ENCODE results near the gene PEX16.
"Not testable (repeated sequence)": the region's sequence is repeated elsewhere in the genome, so short reads cannot be mapped to it uniquely, and the experiment has no call there.

The PEX16 gene

GRCh38 chr11:45900916-45901617, 16.6 kb downstream of the PEX16 start:
- peak in 9 of 10 donors; percentile 50 to 94 (median 68) for DNase-seq
- intact Hi-C loops (cut with DNase I) = no loop called here

GRCh38 chr11:45900175-45900800, 17.4 kb downstream of the PEX16 start:
- intact Hi-C loops (cut with DNase I) = not testable (repeated sequence)
- peak in 1 of 10 donors; percentile 82 for DNase-seq

GRCh38 chr11:45899448-45900174, 18.1 kb downstream of the PEX16 start:
- intact Hi-C loops (cut with DNase I) = loop anchor here (2.0 to 10.0 kb wide), 2 partner anchors 15 to 55 kb away; partner anchors contain the start of genes CRY2 and MAPK8IP1

GRCh38 chr11:45899086-45899447, 18.6 kb downstream of the PEX16 start:
- DNase-seq = peak in 1 of 10 donors; percentile 64
- intact Hi-C loops (cut with DNase I) = loop anchor here (2.0 to 10.0 kb wide), 2 partner anchors 14 to 54 kb away; partner anchors contain the start of genes CRY2 and MAPK8IP1

More at GRCh38 chr11:45899448-45900174, 18.1 kb downstream of the PEX16 start:
- peak; percentile 86 to 99 (median 91) for DNase-seq

- peak in 3 of 10 donors; percentile 29 to 75 (median 67) for DNase-seq
- intact Hi-C loops (cut with DNase I) = loop anchor here (10.0 kb wide), 1 partner anchor 53 kb away; the partner anchor contains the start of gene CRY2
Measured at GRCh38 chr11:45897556-45897955, 20.1 kb downstream of the PEX16 start.

GRCh38 chr11:45896422-45896984, 21.2 kb downstream of the PEX16 start:
- DNase-seq = peak in 3 of 10 donors; percentile 82 to 92 (median 86)
- intact Hi-C loops (cut with DNase I) = loop anchor here (10.0 kb wide), 1 partner anchor 52 kb away; the partner anchor contains the start of gene CRY2

GRCh38 chr11:45895553-45896259, 22.0 kb downstream of the PEX16 start:
- peak in 3 of 10 donors; percentile 50 to 67 (median 59) for DNase-seq
- intact Hi-C loops (cut with DNase I) = loop anchor here (10.0 kb wide), 1 partner anchor 51 kb away; the partner anchor contains the start of gene CRY2

- intact Hi-C loops (cut with DNase I) = loop anchor here (10.0 kb wide), 1 partner anchor 50 kb away; the partner anchor contains the start of gene CRY2
- peak in 6 of 10 donors; percentile 61 to 95 (median 84) for DNase-seq
Measured at GRCh38 chr11:45894555-45895247, 23.0 kb downstream of the PEX16 start.

GRCh38 chr11:45892856-45893255, 24.8 kb downstream of the PEX16 start:
- DNase-seq = peak in 3 of 10 donors; percentile 15 to 40 (median 35)
- intact Hi-C loops (cut with DNase I) = loop anchor here (10.0 kb wide), 1 partner anchor 48 kb away; the partner anchor contains the start of gene CRY2

- intact Hi-C loops (cut with DNase I) = loop anchor here (10.0 kb wide), 1 partner anchor 46 kb away; the partner anchor contains the start of gene CRY2
Measured at GRCh38 chr11:45890886-45891550, 26.7 kb downstream of the PEX16 start.

GRCh38 chr11:45889966-45890365, 27.7 kb downstream of the PEX16 start:
- DNase-seq = peak in 3 of 10 donors; percentile 26 to 58 (median 55)

More at GRCh38 chr11:45890886-45891550, 26.7 kb downstream of the PEX16 start:
- DNase-seq = peak in 3 of 10 donors; percentile 64 to 78 (median 76)

GRCh38 chr11:45889555-45889954, 28.1 kb downstream of the PEX16 start:
- intact Hi-C loops (cut with DNase I) = no loop called here
- peak in 2 of 10 donors; percentile 29 to 55 for DNase-seq

More at GRCh38 chr11:45889966-45890365, 27.7 kb downstream of the PEX16 start:
- intact Hi-C loops (cut with DNase I) = loop anchor here (10.0 kb wide), 1 partner anchor 45 kb away; the partner anchor contains the start of gene CRY2

- intact Hi-C loops (cut with DNase I) = no loop called here
- DNase-seq = peak in 2 of 10 donors; percentile 48 to 66
Measured at GRCh38 chr11:45887587-45887986, 30.1 kb downstream of the PEX16 start.

- intact Hi-C loops (cut with DNase I) = no loop called here
- DNase-seq = peak in 1 of 10 donors; percentile 56
Measured at GRCh38 chr11:45886816-45887520, 30.7 kb downstream of the PEX16 start.

- DNase-seq = peak in 2 of 10 donors; percentile 76 to 90
- intact Hi-C loops (cut with DNase I) = loop anchor here (2.0 kb wide), 1 partner anchor 13 kb away; no protein-coding TSS in a partner anchor
Measured at GRCh38 chr11:45885921-45886721, 31.6 kb downstream of the PEX16 start.

GRCh38 chr11:45885274-45885920, 32.3 kb downstream of the PEX16 start, which contains the start of gene MAPK8IP1:
Gene MAPK8IP1 (plus strand): TSS chr11:45885651. CDS start chr11:45885821, 170 bp downstream.
- intact Hi-C loops (cut with DNase I) = loop anchor here (2.0 kb wide), 1 partner anchor 13 kb away; no protein-coding TSS in a partner anchor
- DNase-seq = peak in 4 of 10 donors; percentile 60 to 93 (median 86)

All from posterior cingulate gyrus (tissue), 11 donors.